GM18520 (cell line): ENCODE data around the gene ACADM.
"Not testable (repeated sequence)": the region's sequence is repeated elsewhere in the genome, so short reads cannot be mapped to it uniquely, and the experiment has no call there.

Experiments used
- ATAC-seq: cut with Tn5 transposase; IDR thresholded peaks from one replicate; pipeline ENCODE4 v1.9.1; 2021; ENCODE audit not compliant: unreplicated experiment

Gene ACADM

DNA sequence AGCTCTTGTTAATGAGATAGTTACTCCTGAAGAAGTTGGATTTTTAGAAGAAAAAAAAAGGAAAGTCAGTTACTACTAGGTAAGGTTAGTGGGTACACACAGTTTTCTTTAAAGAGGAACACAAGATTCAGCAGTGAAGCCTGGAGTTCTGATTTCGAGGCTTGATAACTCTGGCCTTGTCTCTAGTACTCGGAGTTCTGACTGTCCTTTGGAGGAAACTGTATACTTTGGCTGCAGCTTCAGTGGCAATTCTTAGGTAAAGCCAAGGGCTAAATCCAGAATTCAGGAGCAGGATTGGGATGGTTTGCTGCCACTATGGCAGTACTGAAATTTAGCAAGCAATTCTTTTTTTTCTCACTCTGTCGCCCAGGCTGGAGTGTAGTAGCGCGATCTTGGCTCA, 9.2 kb downstream of the ACADM start:
- ATAC-seq, result no peak

DNA sequence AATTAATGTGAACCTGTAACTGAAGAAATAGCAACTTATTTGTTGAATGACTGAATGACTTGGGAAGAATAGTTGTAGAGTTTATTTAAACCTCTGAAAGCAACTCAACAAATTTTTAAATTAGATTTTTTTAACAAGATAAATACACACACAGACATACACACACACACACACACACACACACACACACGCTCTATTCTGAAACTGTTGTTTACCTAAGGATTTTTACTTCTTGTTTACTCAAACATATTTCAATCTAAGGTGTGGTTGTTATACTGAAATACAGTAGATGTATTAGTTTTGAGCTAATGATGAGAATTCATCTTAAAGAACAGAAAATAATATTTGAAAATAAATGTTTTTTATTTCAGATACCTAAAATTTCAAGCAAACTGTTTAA, 11.5 kb downstream of the ACADM start:
- ATAC-seq, result no peak

DNA sequence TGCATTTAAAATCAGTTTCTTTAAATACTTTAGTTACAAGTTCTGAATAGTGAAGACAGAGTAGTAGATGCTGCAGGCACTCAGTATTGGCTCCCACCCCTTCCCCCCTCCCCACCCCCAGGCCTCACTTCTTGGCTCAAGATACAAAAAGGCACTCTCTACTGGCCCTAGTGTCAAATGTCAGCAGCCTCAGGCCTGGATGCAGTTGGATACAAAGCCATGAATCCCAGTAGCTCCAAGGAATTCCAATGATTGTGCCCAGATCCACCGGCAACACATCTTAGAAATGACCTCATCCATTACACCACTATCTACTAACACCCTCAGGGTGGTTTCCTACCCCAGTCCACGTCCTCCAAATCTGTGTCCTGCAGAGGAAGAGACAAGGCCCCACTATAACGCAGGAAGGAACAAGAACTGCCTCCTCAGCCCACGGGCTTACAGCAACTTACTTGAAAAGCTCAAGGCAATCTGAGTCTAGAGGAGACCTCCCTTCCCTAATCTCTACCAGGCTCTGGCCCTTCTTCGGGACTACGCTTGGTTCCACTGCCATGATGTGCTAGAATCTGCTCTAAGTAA, 17.6 kb downstream of the ACADM start:
- ATAC-seq, result no peak

DNA sequence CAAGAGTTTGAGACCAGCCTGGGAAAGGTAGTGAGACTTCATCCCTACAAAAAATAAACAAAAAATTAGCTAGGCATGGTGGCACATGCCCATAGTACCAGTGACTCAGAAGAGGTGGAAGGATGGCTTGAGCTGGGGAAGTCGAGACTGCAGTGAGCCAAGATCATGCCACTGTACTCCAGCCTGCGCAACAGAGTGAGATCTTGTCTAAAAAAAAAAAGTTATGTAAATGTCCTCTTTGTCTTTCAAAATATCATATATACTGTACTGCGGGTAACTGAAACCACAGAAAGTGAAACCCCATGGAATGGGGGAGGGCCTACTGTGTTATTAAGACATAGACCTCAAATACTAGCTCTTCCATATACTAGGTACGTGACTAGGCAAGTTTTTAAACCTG, 20.8 kb downstream of the ACADM start:
- ATAC-seq, result peak; percentile 43

DNA sequence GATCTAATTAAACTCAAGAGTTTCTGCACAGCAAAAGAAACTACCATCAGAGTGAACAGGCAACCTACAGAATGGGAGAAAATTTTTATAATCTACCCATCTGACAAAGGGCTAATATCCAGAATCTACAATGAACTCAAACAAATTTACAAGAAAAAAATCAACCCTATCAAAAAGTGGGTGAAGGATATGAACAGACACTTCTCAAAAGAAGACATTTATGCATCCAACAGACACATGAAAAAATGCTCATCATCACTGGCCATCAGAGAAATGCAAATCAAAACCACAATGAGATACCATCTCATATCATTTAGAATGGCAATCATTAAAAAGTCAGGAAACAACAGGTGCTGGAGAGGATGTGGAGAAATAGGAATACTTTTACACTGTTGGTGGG, 32.7 kb downstream of the ACADM start:
- ATAC-seq, result not testable (repeated sequence)

GRCh38 chr1:75758543-75758942, 34.0 kb downstream of the ACADM start:
- not testable (repeated sequence) for ATAC-seq

DNA sequence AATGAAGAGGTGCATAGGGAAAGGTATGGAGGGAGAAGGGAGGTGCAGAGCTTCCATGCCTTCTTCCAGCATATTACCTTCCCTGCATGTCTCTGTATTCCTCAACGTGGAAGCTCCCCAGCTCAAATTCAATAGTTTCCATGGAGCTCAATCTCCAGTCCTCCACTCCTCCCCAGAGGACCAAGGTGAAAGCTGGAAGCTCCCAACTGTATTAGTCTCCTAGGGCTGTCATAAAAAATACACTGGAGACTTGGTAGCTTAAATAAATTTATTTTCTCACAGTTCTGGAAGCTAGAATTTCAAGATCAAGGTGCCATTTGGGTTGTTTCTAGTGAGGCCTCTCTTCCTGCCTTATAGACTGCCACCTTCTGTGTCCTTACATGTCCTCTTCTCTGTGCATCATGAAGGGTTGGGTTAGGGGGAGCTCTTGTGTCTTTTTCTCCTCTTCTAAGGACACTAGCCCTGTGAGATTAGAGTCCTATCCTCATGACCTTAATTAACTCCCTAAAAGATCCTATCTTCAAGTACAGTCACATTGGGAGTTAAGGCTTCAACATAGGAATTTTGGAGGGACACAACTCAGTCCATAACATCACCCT, 39.6 kb downstream of the ACADM start:
- ATAC-seq, result no peak

DNA sequence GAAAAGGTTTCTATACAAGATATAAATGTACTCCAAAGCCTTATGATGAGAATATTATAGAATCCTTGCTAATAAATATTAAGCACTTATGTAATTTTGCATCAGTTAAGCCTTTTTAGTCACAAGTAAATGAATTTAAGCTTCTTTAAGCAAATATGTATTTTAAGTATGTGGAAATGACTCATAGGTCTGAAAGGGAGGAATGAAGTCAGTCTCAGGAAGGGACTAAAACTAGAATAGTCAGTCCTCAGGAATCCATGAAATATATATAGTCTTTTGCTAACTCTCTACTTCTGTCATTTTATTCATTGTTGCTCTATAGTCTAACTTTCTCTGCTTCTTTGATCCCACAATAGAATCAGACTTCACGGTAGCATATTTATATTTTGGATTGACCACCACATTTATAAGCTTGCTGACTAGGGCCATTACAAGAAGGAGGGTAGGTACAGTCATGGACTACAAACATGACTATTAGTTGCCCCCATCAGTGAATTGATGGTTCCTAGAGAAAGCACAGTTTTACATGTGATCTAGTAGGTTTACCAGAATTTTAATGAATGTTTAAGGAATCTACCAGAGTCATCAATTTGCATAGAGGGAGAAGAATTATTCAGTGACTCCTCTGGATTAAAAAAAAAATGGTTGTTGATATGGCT, 41.3 kb downstream of the ACADM start:
- no peak for ATAC-seq

DNA sequence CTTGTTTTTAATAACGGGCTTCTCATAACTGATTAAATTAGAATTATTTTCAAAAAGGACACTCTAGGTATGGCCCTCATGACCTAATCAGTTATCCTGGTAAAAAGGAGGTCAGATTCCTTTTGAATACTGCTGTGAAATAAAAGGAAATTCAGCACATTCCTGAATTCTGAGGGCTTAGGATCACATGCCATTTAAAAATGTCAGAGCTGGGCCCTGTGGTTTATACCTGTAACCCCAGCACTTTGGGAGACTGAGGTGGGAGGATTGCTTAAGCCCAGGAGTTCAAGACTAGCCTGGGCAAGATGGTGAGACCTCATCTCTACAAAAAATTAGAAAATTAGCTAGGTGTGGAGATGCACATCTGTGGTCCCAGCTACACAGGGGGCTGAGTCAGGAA, 43.5 kb downstream of the ACADM start:
- ATAC-seq, result no peak

DNA sequence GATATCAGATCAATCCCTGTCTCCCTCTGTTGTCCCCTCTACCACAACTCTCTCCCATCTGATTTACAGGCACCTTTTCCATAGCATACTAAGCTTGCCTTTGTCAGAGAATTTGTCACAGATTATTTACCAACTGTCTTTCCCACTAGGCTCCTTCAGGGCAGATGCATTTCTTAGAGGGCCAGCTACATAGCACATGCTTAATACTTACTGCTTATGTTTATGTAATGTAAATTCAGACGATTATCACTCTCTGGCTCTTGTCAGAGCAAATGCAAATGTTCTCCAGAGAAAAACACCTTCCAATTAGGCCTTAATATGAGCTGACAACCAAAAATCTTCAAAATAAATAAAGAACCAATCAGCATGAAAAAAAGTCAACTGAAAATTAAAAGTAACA, 46.3 kb downstream of the ACADM start:
- ATAC-seq, result no peak

- ATAC-seq, result no peak
These were observed 47.5 kb downstream of the ACADM start for GRCh38 chr1:75771978-75772377.

- ATAC-seq, result not testable (repeated sequence)
These were observed 53.3 kb downstream of the ACADM start for GRCh38 chr1:75777812-75778211.

GRCh38 chr1:75778694-75779093, 54.2 kb downstream of the ACADM start:
- not testable (repeated sequence) for ATAC-seq

- ATAC-seq, result not testable (repeated sequence)
These were observed 55.7 kb downstream of the ACADM start for GRCh38 chr1:75780183-75780582.

- not testable (repeated sequence) for ATAC-seq
These were observed 59.4 kb downstream of the ACADM start for GRCh38 chr1:75783920-75784319.

DNA sequence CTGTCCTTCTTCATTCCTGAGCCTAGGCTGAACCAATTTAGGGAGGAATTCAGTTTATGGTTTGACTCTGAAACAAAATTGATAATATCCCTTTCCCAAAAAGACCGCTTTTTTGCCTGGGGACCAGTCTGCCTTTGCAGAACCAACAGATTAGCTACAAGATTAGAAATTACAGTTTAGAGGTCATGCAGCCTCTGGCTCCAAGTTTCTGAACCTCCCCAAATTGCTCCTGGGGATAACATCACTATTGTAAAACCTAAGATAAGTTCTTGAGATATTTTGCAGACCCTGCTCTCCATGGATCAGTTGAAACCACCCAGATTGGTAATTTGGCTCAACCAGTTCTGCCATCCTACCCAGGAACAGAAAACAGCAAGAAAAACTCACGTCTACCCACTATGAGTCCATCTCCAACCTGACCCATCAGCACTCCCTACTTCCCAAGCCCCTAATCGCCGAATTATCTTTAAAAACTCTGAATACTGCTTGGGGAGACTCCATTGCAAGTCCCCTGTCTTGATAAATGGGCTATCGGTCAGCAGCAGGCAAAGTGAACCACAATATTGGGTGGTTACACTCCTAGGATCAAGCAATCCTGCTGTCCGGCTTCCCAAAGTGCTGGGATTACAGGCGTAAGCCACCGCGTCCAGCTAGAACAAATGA, 60.9 kb downstream of the ACADM start:
- no peak for ATAC-seq

DNA sequence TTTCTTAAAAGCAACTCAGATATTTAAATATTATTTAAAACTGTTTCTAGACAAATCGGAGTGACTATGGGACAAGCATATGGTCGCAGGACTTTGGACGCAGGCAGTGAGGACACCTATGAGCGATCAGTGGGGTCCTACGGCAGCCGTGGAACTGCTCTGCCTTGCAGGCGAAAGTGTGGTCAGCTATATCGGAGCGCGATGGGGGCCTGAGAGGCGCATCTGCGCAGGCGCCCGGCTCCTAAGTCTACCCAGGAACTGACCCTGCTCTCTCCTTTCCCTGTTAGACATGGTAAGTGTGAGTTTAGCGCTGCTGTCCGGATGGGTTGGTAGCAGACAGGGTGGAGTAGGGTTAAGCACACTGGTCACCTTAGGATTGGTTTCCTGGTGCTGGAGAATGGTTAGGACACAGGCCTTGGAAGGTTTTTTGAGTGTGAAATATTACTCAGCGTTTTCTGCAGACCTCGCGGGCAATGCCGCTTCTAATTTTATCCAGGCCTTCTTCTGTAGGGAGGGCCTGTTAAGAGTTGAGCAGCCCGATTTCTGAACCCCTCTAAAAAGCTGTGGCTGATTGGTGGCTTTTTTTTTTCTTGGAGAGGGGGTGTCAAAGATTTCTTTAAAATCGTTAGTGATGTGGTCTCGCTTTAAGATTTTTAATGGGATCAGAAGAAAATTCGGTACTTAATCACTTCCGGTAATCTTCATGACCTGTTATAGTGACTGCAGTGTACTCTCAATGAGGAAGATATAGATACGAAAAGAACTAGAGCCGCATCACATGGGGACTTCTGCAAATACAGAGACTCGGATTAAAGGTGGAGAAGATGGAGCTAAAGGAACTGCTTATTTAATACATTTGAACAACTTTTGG, 61.7 kb downstream of the ACADM start, which contains the start of gene RABGGTB:
Gene RABGGTB (plus strand): TSS at position 274 of the 871 bp plus-strand sequence. CDS start 16 bp downstream, at position 290.
- peak; percentile 63 for ATAC-seq

- ATAC-seq, result no peak
These were observed 62.5 kb downstream of the ACADM start for GRCh38 chr1:75786901-75787493.

GRCh38 chr1:75787524-75787923, 63.0 kb downstream of the ACADM start:
- ATAC-seq, result no peak

DNA sequence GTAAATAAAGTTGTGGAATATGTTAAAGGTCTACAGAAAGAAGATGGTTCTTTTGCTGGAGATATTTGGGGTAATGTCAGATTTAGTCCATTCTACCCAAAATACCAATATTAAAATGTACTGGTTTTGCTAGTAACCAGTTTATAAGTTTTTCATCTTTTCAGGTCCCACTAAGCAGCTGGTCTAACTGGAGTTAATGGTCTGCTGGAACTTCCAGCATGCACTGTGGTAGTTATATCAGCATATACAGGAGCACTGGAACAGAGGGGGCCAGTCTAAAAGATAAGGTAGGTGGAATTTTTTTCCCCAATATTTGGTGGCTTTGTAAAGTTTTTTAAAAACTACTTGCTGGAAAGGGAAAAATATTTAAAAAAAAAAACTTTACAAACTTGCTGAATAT, 65.5 kb downstream of the ACADM start:
- no peak for ATAC-seq

DNA sequence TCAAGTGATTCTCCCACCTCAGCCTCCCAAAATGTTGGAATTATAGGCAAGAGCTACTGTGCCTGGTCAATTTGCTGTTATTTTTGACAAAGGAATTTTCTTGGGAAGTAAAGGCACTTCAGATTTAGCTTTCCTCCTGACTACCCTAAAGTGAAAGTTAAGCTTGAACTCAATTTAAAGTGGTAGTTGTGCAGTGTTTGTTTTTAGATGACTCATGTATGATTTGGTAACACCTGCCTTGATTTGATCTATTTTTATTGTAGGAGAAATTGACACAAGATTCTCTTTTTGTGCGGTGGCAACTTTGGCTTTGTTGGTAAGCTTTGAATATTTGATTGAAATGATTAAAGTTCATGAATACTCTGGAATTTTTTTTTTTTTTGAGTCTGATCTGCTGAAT, 66.5 kb downstream of the ACADM start:
- no peak for ATAC-seq
